Esophagus squamous epithelium (tissue), 5 donors: ENCODE results near the gene NKD1. TPM values are rescaled to one million over a fixed set of nuclear protein-coding genes. Genes with fewer than 3 reads are reported as not detected.

ENCODE experiments used
- DNase-seq: peaks from one replicate; lab custom pipeline; 2025; lab: John Stamatoyannopoulos, UW
- H3K27ac ChIP-seq, 4 donors: fragments of 200-600 bp; sonication (generic); one replicate each; pipeline ENCODE4 v1.5.1; 2016 to 2019; ENCODE audit warnings: mild to moderate bottlenecking in 1 of 4
- H3K27me3 ChIP-seq, 4 donors: fragments of 200-600 bp; sonication (generic); 1 replicate in 3 of 4; 2 replicates in 1 of 4; pipeline versions ENCODE4 v1.5.1 to v1.6.0; 2017 to 2021; ENCODE audit warnings: antibody characterized with exemption in 1 of 4
- H3K36me3 ChIP-seq, 3 donors: fragments of 200-600 bp; sonication (generic); one replicate each; pipeline ENCODE4 v1.5.1; 2016 to 2019
- H3K4me1 ChIP-seq, 3 donors: fragments of 200-600 bp; sonication (generic); one replicate each; pipeline ENCODE4 v1.5.1; 2017 to 2019
- H3K4me3 ChIP-seq, 4 donors: fragments of 200-600 bp; sonication (generic); 1 replicate in 3 of 4; 2 replicates in 1 of 4; pipeline ENCODE4 v1.5.1; 2016 to 2019; ENCODE audit warnings: mild to moderate bottlenecking in 2 of 4, moderate library complexity in 1 of 4
- H3K9me3 ChIP-seq, 3 donors: fragments of 200-600 bp; sonication (generic); one replicate each; pipeline ENCODE4 v1.5.1; 2016 to 2019
- POLR2A ChIP-seq, 4 donors: fragments of 450-650 bp; IDR thresholded peaks; one replicate each; pipeline ENCODE4 v1.6.1; 2017; ENCODE audit warnings: antibody characterized with exemption in 4 of 4, mild to moderate bottlenecking in 4 of 4, moderate library complexity in 3 of 4
- WGBS, 2 donors: methylation state at CpG; one replicate each; pipeline ENCODE4 v1.1.5; 2018; 5-methylcytosine and 5-hydroxymethylcytosine counted together
- intact Hi-C: fragments of 100-400 bp; cut with DNase I; formaldehyde crosslinking; loops from one replicate; pipeline ENCODE4 v1.15.0; 2022
- total RNA-seq, 4 donors: library from RNA; depleted of rRNA; stranded (reverse); fragments of >200 nt; gene quantifications; one replicate each; pipeline ENCODE4 v1.1.0, GENCODE V29; 2016
- TF ChIP-seq, protein P1 (sequence below), 6 experiments: fragments of 450-650 bp in 4 of 6; fragments of 200-600 bp in 2 of 6; sonication (generic) in 2 of 6; IDR thresholded peaks; one replicate each; pipeline ENCODE4 v1.5.1; 2016 to 2019; ENCODE audit warnings: antibody characterized with exemption in 6 of 6, mild to moderate bottlenecking in 4 of 6, moderate library complexity in 4 of 6
- donor health status: DM: yes; HTN: yes; CAD: no.

Gene NKD1
- total RNA-seq, 4 donors from 2014 or later, result 1.1 to 10.5 (median 3.1) TPM

DNA sequence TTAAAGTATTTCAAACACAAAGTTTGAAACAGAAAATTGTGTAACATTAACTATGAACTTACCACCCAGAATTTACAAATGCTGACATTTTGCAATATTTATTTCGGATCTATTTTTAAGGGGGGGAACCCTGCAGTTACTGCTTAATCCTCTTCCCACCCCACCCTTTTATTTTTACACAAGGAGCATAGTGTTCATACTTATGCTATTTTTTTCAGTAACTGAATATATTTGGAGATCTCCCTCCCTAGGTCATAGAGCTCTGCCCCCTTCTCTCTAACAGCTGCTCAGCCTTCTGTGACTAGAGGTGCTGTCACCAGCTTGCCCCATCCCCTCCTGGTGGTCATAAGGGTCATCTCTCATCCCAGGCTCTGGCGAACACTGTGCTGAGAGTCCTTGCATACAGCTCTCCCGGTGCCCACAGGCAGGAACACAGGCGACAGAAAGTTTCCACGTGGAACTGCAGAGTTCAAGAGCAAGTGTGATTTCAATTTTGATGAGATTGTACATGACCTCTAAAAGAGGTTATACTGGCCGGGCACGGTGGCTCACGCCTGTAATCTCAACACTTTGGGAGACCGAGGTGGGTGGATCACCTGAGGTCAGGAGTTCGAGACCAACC, 88.7 kb downstream of the NKD1 start:
- no peaks in the 10 kb centered on the region for H3K4me1 ChIP-seq
- no peak overlapping the region for H3K4me3 ChIP-seq
- intact Hi-C loops, result no loop called here
- no peaks in the 10 kb centered on the region for H3K9me3 ChIP-seq
- H3K27me3 ChIP-seq, result no peaks in the 10 kb centered on the region
- no peak overlapping the region for H3K27ac ChIP-seq
- 87 to 91% methylated on average over 5 to 7 of the region's 10 CpGs for WGBS, 2 donors
- DNase-seq, result no peak
- TF ChIP-seq POLR2A (IDR thresholded peaks at IDR 0.05), result no peak
- peaks cover 0 to 18% (median 0%) of the 10 kb centered on the region in 3 donors for H3K36me3 ChIP-seq

DNA sequence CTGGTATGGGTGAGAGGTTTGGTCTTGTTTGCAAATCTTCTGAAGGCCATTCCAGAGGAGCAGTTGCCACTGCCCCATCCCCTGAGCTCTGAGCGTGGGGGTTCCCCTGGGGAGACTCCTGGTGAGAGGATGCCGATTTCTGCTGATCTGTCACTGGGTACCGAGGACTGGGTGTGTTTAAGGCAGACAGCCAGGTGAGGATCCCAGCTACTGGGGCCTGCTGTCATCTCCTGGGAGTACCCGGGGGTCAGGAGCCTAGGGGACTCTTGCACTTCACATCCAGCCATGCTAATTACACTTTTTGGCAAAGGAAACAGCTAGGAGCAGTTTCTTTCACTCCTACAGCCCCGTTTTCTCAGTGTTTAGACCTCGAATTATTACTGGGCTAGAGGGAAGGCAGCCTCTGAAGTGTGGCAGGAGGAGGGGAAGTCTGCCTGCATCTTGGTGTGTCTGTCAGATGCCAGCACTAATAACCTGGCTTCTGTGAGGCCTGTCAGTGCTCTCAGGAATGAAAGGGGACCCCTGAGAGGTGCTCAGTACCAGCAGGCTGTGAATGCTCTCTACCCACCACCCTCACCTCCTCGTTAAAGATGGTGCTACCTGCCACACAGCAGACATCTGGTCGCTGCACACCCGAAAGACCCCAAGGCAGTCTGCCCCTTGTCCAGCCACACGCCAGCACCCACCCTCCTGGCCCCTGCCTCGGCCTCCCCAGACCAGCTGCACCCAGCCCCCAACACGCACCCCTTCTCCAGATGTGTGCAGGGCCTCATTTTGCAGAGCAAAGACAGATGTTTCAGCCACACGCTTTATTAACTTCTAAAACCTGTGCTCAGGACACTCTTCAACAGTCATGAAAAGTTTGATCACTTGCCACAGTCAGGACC, 89.8 kb downstream of the NKD1 start:
- H3K27ac ChIP-seq, result no peak overlapping the region
- TF ChIP-seq, protein P1, sequence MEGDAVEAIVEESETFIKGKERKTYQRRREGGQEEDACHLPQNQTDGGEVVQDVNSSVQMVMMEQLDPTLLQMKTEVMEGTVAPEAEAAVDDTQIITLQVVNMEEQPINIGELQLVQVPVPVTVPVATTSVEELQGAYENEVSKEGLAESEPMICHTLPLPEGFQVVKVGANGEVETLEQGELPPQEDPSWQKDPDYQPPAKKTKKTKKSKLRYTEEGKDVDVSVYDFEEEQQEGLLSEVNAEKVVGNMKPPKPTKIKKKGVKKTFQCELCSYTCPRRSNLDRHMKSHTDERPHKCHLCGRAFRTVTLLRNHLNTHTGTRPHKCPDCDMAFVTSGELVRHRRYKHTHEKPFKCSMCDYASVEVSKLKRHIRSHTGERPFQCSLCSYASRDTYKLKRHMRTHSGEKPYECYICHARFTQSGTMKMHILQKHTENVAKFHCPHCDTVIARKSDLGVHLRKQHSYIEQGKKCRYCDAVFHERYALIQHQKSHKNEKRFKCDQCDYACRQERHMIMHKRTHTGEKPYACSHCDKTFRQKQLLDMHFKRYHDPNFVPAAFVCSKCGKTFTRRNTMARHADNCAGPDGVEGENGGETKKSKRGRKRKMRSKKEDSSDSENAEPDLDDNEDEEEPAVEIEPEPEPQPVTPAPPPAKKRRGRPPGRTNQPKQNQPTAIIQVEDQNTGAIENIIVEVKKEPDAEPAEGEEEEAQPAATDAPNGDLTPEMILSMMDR (IDR thresholded peaks at IDR 0.05), result no peak
- TF ChIP-seq POLR2A (IDR thresholded peaks at IDR 0.05), result no peak
- H3K4me3 ChIP-seq, result no peak overlapping the region
- H3K27me3 ChIP-seq, result no peaks in the 10 kb centered on the region
- no peak for DNase-seq
- peaks cover 0 to 12% (median 0%) of the 10 kb centered on the region in 3 donors for H3K36me3 ChIP-seq
- intact Hi-C loops, result no loop called here
- H3K4me1 ChIP-seq, result peaks cover 0 to 6% (median 0%) of the 10 kb centered on the region in 3 donors
- WGBS, 2 donors, result 73 to 77% methylated on average over 9 to 13 of the region's 13 CpGs
- H3K9me3 ChIP-seq, result no peaks in the 10 kb centered on the region

DNA sequence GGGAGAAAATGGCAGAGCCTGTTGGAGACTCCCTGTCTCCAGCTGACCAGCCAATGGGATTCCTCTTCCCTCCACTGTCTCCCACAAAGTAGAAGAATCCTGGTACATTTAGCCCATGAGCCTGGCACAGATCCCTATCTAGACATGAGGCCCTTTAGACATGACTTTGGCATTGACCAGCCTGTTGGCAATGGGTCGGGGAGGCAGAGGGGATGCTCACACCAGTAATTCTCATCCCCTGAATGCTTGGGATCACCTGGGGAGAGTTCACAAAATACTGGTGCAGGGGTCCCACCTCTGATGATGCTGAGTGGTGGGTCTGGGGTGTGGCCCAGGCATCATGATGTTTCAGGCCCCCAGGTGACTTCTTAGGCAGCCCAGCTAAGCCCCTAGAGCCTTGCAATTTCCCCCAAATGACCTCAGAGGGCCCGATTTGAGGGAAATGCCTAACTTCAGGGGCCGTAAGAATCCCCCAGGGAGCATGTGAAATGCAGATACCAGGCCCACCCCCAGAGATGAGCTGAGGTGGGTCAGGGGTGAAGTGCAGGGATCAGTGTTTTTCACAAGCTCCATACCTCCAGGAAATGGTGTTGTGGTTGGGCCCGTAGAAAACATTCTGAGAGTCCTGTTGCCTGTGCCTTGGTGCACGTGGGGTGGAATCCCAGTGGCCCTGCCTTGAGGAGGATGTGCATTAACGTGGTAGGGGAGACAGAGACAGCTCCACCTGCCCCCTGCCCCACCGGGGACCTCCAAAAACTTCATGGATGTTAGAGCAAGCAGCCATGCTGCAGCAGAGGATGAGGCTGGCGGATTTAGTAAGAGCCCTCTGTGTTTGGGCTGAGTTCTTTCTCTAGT, 90.8 kb downstream of the NKD1 start:
- WGBS, 2 donors, result 70 to 75% methylated on average over 2 to 6 of the region's 8 CpGs

DNA sequence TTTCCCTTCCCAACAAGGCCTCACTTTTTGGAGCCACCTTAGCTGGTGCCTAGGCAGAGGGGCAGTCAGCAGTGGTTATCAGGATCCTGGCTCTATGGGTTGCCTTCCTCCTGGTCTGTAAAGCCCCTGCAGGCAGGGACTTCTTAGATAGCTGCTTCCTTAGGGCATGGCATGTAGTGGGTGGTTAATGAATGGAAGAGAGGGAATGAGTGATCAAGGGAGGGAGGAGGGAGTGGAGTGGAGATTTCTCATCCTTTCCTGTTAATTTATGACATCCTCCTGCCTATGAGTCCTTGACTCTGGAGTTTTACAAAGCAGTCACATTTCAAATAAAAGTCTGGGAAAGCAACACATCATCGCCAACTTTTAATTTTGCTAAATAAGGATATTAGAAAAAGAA, 92.2 kb downstream of the NKD1 start:
- WGBS, 2 donors, result 95% methylated on average over 1 of the region's 1 CpG
- DNase-seq, result no peak
- H3K4me1 ChIP-seq, result peaks cover 0 to 9% (median 0%) of the 10 kb centered on the region in 3 donors
- H3K4me3 ChIP-seq, result no peak overlapping the region
- TF ChIP-seq, protein P1 (IDR thresholded peaks at IDR 0.05), result no peak
- H3K9me3 ChIP-seq, result no peaks in the 10 kb centered on the region
- no peaks in the 10 kb centered on the region for H3K27me3 ChIP-seq
- intact Hi-C loops, result no loop called here
- no peaks in the 10 kb centered on the region for H3K36me3 ChIP-seq
- H3K27ac ChIP-seq, result no peak overlapping the region

More for the DNA sequence above, 90.8 kb downstream of the NKD1 start:
- peaks cover 0 to 9% (median 0%) of the 10 kb centered on the region in 3 donors for H3K4me1 ChIP-seq
- no peak overlapping the region for H3K4me3 ChIP-seq
- peaks cover 0 to 3% (median 0%) of the 10 kb centered on the region in 3 donors for H3K36me3 ChIP-seq
- no peak for TF ChIP-seq POLR2A (IDR thresholded peaks at IDR 0.05)
- TF ChIP-seq, protein P1 (IDR thresholded peaks at IDR 0.05), result no peak
- no peaks in the 10 kb centered on the region for H3K9me3 ChIP-seq
- H3K27me3 ChIP-seq, result no peaks in the 10 kb centered on the region
- no peak overlapping the region for H3K27ac ChIP-seq
- intact Hi-C loops, result no loop called here
- DNase-seq, result no peak
